K562 (cell line): ENCODE data around the gene POGLUT2. TPM values are rescaled to one million over a fixed set of nuclear protein-coding genes. Genes with fewer than 3 reads are reported as not detected.

Experiments used
- HMG20A ChIP-seq: fragments of 450-650 bp; formaldehyde crosslinking; conservative IDR thresholded peaks from 2 replicates; pipeline ENCODE4 v1.4.0; 2020; ENCODE audit warnings: mild to moderate bottlenecking, mixed read lengths
- ILF3 ChIP-seq: fragments of 450-650 bp; IDR thresholded peaks from 2 replicates; pipeline ENCODE4 v1.6.1; 2018; ENCODE audit warnings: antibody characterized with exemption, mild to moderate bottlenecking, moderate library complexity, borderline replicate concordance
- KDM2B ChIP-seq: fragments of 250-450 bp; sonication (Bioruptor Pico); IDR thresholded peaks from 2 replicates; pipeline ENCODE4 v1.8.0; 2021; ENCODE audit warnings: mild to moderate bottlenecking, moderate library complexity
- KLF10 ChIP-seq: fragments of 250-450 bp; sonication (Bioruptor Pico); IDR thresholded peaks from 2 replicates; pipeline ENCODE4 v1.6.1; 2021; ENCODE audit warnings: matching md5 sums
- NFE2 ChIP-seq: IDR thresholded peaks from 2 replicates; pipeline ENCODE4 v1.6.1; 2014; ENCODE audit warnings: antibody characterized with exemption, low read depth
- NFE2L1 ChIP-seq: fragments of 450-650 bp; IDR thresholded peaks from 2 replicates; pipeline ENCODE4 v1.6.1; 2016; ENCODE audit warnings: missing genetic modification characterization, low read depth, mild to moderate bottlenecking, missing compliant biosample characterization, moderate library complexity, borderline replicate concordance
- POLR3G ChIP-seq: IDR thresholded peaks from 2 replicates; pipeline ENCODE4 v1.6.1; 2011; ENCODE audit not compliant: insufficient read length, insufficient replicate concordance; ENCODE audit errors: extremely low read depth
- SMAD3 ChIP-seq: fragments of 450-650 bp; formaldehyde crosslinking; conservative IDR thresholded peaks from 2 replicates; pipeline ENCODE4 v1.4.0; 2020; ENCODE audit warnings: mild to moderate bottlenecking
- TBL1XR1 ChIP-seq, 2 experiments: IDR thresholded peaks; 2 replicates each; pipeline ENCODE4 v1.6.1; 2012; ENCODE audit warnings: improper control_type of control experiment in 2 of 2, low read length in 2 of 2, mild to moderate bottlenecking in 1 of 2
- ZNF239 ChIP-seq: fragments of 250-450 bp; sonication (Bioruptor Pico); IDR thresholded peaks from 2 replicates; pipeline ENCODE4 v1.4.0; 2020; ENCODE audit warnings: mild to moderate bottlenecking
- ZNF3 ChIP-seq: fragments of 250-450 bp; sonication (Bioruptor Pico); IDR thresholded peaks from 2 replicates; pipeline ENCODE4 v1.5.0; 2021; ENCODE audit warnings: mild to moderate bottlenecking, moderate library complexity
- polyA plus RNA-seq, 8 experiments: library from polyadenylated mRNA; depleted of rRNA in 4 of 8; stranded (reverse) in 5 of 8; unstranded in 3 of 8; fragments of >200 nt; fragmentation: Nextera tagmentation in 2 of 8; fragmentation: Illumina TruSeq in 1 of 8; extraction: Ambion mirVana in 2 of 8; extraction: Trizol in 1 of 8; gene quantifications; 2 replicates each; pipeline versions ENCODE4 v1.2.1 to v1.2.3, GENCODE V29; 2011 to 2014; ENCODE audit warnings: inconsistent platforms in 1 of 8, missing spikeins in 1 of 8
- total RNA-seq, 7 experiments: library from RNA; depleted of rRNA in 6 of 7; stranded (reverse); fragments of >200 nt in 6 of 7; fragmentation: Illumina TruSeq in 2 of 7; extraction: Trizol in 2 of 7; gene quantifications; 2 replicates each; pipeline versions ENCODE4 v1.2.1 to v1.2.3, GENCODE V29; 2011 to 2021; ENCODE audit warnings: low replicate concordance in 1 of 7
- TF ChIP-seq, protein P1 (sequence below): fragments of 450-650 bp; formaldehyde crosslinking; IDR thresholded peaks from 2 replicates; pipeline ENCODE4 v1.4.0; 2020; ENCODE audit warnings: mild to moderate bottlenecking, mixed read lengths
- TF ChIP-seq, protein P2 (sequence below): IDR thresholded peaks from 3 replicates; pipeline ENCODE4 v1.6.1; 2011; ENCODE audit warnings: borderline replicate concordance, mild to moderate bottlenecking, moderate library complexity; ENCODE audit not compliant: insufficient read length; ENCODE audit errors: extremely low read depth

POGLUT2 gene
- total and polyA plus RNA-seq, 9 of the 15 experiments (the other 6 are each of a cell fraction or from before 2014, with no cell fraction given), result 3.8 to 11.8 (median 10.8) TPM

DNA sequence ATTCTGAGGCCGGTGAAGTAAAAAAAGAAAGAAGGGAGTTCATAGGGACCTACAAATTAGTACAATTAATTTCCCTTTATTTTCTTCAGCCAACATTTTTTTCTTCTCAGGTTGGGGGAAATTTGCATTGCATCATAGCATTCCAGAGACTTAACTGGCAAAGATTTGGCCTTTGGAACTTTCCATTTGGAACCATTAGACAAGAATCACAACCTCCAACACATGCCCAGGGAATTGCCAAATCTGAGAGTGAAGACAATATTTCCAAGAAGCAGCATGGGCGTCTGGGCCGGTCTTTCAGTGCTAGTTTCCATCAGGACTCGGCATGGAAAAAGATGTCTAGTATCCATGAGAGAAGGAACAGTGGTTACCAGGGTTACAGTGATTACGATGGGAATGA, 40.7 kb upstream of the POGLUT2 start (continued):
- TF ChIP-seq, protein P1, sequence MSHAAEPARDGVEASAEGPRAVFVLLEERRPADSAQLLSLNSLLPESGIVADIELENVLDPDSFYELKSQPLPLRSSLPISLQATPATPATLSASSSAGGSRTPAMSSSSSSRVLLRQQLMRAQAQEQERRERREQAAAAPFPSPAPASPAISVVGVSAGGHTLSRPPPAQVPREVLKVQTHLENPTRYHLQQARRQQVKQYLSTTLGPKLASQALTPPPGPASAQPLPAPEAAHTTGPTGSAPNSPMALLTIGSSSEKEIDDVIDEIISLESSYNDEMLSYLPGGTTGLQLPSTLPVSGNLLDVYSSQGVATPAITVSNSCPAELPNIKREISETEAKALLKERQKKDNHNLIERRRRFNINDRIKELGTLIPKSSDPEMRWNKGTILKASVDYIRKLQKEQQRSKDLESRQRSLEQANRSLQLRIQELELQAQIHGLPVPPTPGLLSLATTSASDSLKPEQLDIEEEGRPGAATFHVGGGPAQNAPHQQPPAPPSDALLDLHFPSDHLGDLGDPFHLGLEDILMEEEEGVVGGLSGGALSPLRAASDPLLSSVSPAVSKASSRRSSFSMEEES (CRISPR knock-in tag), result no peak
- TF ChIP-seq ZNF239 (no peak), ILF3 (no peak), TBL1XR1 (IDR thresholded peaks at IDR 0.05; ENCODE audit: low read length in 2 of 2) (no peak), NFE2 (no peak), NFE2L1 (tag) (no peak), KDM2B (CRISPR knock-in tag) (no peak), SMAD3 (CRISPR knock-in tag) (no peak), ZNF3 (CRISPR knock-in tag) (no peak), HMG20A (no peak), POLR3G (no peak), KLF10 (CRISPR knock-in tag) (no peak)
- TF ChIP-seq, protein P2, sequence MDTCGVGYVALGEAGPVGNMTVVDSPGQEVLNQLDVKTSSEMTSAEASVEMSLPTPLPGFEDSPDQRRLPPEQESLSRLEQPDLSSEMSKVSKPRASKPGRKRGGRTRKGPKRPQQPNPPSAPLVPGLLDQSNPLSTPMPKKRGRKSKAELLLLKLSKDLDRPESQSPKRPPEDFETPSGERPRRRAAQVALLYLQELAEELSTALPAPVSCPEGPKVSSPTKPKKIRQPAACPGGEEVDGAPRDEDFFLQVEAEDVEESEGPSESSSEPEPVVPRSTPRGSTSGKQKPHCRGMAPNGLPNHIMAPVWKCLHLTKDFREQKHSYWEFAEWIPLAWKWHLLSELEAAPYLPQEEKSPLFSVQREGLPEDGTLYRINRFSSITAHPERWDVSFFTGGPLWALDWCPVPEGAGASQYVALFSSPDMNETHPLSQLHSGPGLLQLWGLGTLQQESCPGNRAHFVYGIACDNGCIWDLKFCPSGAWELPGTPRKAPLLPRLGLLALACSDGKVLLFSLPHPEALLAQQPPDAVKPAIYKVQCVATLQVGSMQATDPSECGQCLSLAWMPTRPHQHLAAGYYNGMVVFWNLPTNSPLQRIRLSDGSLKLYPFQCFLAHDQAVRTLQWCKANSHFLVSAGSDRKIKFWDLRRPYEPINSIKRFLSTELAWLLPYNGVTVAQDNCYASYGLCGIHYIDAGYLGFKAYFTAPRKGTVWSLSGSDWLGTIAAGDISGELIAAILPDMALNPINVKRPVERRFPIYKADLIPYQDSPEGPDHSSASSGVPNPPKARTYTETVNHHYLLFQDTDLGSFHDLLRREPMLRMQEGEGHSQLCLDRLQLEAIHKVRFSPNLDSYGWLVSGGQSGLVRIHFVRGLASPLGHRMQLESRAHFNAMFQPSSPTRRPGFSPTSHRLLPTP, result no peak
